Spleen (tissue), 7 donors: ENCODE data around the gene C14orf132.

ENCODE experiments used
- POLR2A ChIP-seq, 3 donors: fragments of 450-650 bp; IDR thresholded peaks; one replicate each; pipeline ENCODE4 v1.5.1; 2017; ENCODE audit warnings: antibody characterized with exemption in 3 of 3, mild to moderate bottlenecking in 1 of 3
- POLR2AphosphoS5 ChIP-seq, 3 donors: sonication (generic); formaldehyde crosslinking; IDR thresholded peaks; one replicate each; pipeline ENCODE4 v1.5.1; 2017; ENCODE audit warnings: antibody characterized with exemption in 3 of 3
- TF ChIP-seq, protein P1 (sequence below), 11 experiments: fragments of 200-600 bp in 7 of 11; fragments of 450-650 bp in 4 of 11; sonication (generic) in 4 of 11; IDR thresholded peaks in 8 of 11; conservative IDR thresholded peaks in 3 of 11; 1 replicate in 7 of 11; 2 replicates in 4 of 11; pipeline versions ENCODE4 v1.4.0 to v1.8.0; 2016 to 2021; ENCODE audit warnings: antibody characterized with exemption in 11 of 11, inconsistent platforms in 4 of 11, mild to moderate bottlenecking in 1 of 11
- donor health status: DM: no; HTN: no; CAD: no; lungs with moderate emphysema.
- donor health status: DM: no; HTN: no; CAD: no.
- donor health status: DM: no; HTN: no; CAD: no.

DNA sequence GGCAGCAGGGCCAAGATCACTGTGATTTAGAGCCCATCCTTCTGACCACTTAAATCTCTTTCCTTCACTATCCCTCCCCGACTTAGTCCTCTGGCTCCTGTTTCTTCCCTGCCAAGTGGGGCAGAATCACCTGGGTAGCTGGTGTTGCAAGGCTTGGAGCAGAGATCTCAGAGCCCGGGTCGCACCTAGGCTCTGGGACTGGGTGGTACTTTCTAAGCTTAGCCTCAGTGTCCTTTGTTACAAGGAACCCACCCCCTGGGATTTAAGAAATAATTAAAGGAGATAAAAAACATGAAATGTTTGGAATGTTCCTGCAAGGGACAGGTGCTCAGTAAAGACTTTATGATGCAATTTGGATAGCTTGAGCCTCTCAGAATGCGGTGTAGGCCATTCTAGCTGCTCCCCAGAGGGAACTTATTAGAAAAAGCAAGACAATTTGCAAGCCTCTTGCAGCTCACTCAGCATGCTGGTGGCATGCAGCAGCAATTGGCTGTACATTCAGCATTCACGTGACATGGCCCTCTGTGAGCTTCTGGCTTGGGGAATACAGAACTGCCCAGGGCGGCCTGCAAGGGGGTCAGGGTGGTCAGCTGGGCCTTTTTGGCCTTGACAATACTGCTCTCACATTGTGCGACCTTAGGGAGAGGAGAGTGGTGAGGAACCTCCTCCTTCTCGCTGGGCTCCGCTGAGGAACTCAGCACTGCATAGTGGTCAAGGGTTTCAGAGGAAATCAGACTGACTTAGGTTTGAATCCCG is 16.8 kb downstream of the C14orf132 start:
- TF ChIP-seq, protein P1, sequence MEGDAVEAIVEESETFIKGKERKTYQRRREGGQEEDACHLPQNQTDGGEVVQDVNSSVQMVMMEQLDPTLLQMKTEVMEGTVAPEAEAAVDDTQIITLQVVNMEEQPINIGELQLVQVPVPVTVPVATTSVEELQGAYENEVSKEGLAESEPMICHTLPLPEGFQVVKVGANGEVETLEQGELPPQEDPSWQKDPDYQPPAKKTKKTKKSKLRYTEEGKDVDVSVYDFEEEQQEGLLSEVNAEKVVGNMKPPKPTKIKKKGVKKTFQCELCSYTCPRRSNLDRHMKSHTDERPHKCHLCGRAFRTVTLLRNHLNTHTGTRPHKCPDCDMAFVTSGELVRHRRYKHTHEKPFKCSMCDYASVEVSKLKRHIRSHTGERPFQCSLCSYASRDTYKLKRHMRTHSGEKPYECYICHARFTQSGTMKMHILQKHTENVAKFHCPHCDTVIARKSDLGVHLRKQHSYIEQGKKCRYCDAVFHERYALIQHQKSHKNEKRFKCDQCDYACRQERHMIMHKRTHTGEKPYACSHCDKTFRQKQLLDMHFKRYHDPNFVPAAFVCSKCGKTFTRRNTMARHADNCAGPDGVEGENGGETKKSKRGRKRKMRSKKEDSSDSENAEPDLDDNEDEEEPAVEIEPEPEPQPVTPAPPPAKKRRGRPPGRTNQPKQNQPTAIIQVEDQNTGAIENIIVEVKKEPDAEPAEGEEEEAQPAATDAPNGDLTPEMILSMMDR (IDR thresholded peaks at IDR 0.05 in 8 of 11, conservative IDR thresholded peaks at IDR 0.05 in 3 of 11): no peak
- no peak for TF ChIP-seq POLR2A (IDR thresholded peaks at IDR 0.05)
- no peak for TF ChIP-seq POLR2AphosphoS5 (IDR thresholded peaks at IDR 0.05)
